DMS153 treated with DMSO at 0.1 percent for 48 hours (cell line): Measurements from ENCODE around the gene VWA7.
A peak's percentile ranks its signal among the peaks of the same experiment; 100 is the strongest.

ENCODE experiments used
- DNase-seq: peaks from one replicate; lab custom pipeline; 2025; ENCODE audit not compliant: unreplicated experiment; lab: John Stamatoyannopoulos, UW

Gene VWA7

DNA sequence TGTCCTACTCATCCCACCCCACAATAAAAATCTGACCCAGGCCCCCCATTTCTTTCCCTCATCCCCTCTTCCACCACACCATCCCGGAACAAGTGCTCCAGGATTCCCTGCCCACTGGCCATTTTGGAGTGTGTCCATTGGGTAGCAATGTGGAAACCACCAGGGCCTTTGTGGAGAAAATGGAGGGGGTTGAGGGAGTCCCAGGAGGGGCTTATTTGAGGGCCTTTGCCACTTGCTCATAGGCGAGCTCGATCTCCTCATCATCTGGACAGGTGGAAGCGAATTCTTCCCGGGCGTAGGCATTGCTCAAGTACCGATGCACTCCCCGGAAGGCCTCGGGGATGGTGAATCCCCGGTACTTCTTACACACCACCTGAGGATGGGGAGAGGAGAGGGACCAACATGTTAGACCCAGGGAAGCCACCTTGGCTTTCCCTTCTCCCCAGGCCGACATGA is 46.5 kb downstream of the VWA7 start:
- DNase-seq: no peak

DNA sequence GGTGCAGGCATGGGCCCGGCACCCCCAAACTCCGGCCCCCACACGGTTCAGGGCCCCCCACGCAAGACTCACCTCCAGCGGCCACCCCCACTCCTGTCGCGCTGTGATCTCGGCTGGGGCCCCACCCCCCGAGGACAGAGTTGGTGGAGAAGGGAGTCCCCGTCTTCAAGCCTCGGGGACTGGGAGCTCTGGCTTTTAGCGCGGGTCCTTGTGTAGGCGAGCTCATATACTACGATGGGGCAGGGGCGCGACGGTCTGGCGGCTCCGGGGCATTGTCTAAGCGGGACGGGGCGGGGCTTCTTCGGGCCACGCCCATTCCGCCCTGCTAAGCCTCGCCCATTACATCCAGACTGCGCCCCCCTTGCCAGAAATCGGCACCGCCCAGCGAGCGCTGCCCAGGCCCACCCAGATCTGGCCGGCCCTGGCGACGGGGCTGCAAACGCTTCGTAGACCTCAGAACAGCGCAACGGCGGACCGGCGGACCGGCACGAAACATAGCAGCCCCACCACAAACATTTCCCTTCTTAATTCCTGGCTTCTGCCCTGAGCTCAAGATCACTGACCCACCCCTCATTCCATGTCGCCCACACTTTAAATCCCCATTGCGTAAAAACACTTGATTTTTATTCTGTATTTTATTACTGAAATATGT is 47.0 kb downstream of the VWA7 start:
- DNase-seq: peak; percentile 75

DNA sequence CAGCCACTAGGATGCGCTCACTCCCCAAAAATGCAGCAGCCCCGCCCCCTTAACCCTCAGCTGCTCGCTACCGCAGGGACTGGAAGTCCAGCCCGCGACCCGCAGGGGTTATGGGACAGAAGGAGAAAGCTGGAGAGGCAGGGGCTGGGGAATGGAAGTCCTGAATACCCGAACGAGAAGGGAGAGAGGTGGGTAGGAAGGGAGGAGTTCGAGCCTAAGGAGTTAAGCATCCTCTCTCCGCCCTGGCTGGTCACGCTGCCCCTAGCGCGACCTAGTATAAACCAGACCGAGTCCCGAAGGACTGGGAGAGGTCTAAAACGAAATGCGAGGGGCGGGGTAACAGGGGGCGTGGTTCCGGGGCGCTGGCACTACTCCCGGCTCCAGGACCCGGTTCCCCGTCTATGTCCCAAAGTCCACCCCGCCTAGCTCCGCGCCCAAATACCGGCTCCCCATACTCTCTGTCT is 47.6 kb downstream of the VWA7 start:
- peak; percentile 77 for DNase-seq

DNA sequence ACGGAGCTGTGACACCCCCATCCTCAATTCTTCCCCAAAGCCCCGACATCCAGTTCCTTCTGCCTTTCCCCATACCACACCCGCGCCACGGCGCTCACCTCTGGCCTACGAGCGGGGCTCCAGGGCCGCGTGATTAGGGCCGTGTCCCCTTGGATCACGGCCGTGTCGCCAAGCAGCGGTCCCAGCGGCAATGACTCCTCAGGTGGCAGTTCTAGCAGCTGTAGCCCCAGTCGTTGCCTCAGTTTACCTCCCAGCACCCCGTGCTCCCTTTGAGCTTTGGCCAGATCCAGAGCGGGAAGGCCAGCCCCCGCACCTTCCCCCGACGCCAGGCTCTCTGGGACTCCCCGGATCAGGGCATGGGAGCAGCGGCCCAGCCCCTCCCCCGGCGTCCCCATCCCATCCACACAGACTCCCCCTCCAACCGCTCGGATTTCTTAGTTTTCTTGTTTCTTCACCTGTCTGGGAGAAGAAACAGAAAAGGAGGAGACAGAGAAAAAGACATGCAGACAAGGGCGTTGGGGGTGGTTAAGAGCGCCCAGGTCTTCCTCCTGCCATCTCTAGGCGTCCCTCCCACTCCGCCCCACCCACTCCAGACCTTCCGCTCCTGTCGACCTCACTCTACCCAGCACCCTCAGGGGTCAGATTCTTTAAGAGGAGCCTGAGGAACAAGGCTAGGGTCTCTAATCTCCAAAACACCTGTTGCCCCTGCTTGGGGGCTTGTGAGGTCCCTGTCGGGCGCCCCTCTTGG is 48.2 kb downstream of the VWA7 start, which contains the start of gene DDAH2:
Gene DDAH2 (minus strand): TSS at position 533 of the 748 bp plus-strand sequence. CDS start 138 bp downstream, at position 395.
- DNase-seq: no peak

DNA sequence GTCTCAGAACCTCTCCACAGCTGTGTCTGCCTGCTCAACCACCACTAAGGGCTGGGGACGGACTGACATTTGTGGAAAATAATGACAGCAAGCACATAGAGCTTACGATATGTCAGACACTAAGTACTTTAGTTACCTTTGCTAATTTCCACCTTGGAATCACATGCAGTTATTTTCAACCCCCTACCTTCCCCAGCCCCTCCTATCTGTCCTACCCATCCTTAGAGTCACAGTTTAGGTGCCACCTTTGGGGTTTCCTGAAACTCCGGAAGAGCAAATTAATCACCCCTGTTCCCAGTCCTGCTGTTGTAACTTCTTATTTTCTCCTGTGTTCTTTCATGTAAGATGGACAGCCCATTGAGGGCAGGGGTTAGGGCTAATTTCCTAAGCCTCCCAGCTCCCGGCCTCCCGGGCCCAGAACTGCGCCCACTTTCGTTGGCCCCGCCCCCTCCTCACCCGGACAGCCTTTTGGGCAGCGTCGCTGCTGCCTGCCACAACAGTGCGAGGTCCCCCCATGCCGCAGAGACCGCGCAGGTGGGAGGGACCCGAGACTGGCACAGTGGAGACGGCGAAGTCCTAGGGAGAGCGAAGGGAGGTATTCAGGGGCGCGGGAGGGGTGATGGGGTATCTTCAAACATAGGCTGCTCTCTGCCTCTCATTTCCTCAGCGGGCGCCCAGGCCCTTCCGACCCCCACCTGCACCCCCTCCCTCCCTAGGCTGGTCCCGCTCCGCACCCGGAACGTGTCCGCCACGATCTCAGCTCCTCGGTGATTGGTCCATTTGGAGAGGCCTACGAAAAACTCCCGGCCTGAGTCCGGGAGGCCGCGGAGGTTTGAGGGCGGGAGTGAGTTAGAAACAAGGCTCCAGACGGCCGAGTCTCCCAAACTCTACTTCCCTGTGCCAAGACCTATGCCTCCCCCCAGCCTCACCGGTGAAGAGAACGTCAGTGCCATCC is 49.1 kb downstream of the VWA7 start:
- DNase-seq: no peak

DNA sequence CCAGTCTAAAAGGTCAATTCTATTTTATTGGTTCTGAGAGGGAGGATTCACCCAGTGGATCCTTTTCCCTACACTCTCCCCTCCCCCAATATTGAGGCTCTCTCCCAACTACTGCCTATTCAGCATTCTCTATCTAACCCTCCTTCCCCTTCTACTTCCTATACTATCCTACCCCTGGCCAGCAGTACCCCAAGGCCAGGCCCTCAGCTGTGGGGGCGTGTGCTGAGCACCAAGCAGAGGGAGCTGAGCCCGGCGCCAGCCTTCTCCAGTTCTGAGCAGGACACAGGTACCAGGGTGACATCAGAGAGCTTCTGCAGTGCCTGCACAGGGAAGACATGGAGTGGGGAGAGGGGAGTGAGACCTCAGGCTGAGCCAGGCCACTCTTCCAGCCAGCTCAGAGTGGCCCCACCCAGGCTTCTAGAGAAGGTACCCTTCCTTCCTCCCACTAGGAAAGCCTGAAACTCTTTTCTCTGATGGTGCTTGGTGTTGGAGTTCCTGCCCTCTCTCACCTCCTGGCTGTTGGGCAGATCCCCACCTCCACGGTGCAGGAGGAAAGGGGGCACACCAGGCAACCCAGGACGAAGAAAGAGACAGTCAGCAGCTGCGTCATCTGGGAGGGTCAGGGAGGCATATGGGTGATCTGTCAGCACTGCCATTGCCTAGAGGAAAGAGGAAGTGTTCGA is 50.0 kb downstream of the VWA7 start:
- no peak for DNase-seq

DNA sequence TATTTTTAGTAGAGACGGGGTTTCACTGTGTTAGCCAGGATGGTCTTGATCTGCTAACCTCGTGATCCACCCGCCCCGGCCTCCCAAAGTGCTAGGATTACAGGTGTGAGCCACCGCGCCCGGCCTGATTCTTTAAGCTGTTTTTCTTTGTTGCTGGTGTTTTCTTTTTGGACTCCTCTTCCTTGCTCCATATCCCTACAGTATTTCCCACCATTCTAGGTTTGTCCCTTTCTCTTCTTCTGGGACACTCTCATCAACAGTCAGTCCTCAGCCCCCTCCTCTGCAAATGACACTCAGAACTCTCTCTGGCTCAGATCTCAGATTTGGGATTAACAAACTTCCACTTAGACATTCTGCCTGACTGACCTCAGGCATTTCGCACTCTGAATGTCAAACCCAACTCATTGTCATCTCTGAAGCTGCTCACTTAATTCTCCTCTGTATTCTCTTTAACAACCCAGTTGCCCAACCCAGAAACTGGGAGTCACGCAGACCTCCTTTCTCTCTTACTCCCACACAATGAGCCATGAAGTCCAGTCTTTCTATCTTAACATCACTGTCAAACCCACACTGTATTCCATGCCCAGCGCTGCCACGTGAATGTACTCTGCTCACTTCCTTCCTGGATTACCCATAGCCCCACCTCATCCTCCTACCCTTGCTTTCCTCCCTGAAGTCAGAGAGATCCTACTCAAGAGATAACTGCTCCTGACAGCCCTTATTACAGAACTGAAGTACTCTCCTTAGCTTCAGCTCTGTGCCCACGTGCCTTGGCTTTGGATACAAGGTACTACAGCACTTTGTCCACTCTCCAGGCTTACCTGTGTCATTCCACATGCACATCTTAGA is 51.4 kb downstream of the VWA7 start:
- DNase-seq: no peak

DNA sequence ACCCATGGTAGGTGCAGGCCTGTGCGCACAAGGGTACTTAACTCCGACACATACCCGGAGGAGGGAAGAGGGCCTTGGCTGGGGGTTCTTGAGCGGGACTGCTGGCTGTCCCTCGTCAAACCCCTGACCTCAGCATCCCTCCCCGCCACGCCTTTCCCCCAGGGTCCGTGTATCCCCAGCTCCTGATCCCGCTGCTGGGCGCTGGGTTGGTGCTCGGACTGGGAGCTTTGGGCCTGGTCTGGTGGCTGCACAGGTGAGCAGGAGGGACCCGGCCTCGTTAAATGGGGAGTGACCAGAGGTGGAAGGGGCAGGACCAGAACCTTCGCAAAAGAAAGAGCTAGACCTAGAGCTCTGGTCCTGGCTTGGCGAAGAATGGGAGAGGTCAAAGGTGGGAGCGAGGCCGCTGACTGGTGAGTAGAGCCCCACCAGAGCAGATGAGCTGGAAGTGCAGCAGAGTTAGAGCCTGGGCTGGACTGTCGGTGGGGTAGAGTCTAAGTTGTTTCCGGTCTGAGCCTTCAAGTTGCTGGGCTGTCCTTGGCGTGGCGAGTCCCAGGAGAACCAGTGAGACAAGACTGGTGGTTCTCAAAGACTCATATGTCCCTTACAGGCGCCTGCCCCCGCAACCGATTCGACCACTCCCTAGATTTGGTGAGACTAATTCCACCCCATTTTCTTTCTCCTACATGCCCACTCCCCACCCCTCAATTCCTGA is 53.0 kb downstream of the VWA7 start:
- no peak for DNase-seq

DNA sequence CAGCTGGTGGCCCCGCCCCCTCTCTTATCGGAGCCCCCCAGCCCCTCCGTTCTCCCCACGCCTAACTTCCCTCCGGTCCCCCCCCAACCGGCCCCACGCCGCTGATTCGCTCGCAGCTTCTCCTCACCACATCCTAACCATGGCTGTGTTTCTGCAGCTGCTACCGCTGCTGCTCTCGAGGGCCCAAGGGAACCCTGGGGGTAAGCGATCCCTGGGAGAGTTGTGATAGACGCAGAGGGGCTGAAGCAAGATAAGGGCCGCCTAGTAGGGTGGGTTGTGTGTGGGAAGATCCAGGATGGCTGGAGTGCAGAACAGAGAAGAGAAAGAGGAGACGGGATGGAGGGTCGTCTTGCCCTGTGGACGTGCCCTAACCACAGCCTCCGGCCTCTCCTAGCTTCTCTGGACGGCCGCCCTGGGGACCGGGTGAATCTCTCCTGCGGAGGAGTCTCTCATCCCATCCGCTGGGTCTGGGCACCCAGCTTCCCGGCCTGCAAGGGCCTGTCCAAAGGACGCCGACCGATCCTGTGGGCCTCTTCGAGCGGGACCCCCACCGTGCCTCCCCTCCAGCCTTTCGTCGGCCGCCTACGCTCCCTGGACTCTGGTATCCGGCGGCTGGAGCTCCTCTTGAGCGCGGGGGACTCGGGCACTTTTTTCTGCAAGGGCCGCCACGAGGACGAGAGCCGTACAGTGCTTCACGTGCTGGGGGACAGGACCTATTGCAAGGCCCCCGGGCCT is 53.7 kb downstream of the VWA7 start, which contains the start of gene MPIG6B:
Gene MPIG6B (plus strand): TSS at position 129 of the 735 bp plus-strand sequence. CDS start 11 bp downstream, at position 140.
- no peak for DNase-seq

DNA sequence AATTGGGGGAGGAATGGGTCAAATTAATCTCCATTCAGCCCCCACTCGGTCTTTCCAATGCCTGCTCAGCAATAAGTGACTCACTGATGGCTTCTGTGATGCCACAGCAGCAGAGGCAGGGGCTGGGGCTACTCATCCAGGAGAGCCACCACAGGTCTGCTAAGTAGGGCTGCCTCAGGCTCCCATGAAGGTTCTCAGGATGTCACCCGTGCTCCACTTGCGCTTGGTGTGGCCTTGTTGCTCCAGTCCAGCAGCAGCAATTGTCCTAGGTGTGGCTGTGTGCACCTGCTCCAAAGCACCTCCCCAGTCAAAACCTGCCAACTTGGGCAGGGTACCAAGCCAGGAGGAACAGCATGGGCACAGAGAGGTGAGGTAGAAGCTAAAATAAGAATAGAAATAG is 55.0 kb downstream of the VWA7 start:
- DNase-seq: no peak

DNA sequence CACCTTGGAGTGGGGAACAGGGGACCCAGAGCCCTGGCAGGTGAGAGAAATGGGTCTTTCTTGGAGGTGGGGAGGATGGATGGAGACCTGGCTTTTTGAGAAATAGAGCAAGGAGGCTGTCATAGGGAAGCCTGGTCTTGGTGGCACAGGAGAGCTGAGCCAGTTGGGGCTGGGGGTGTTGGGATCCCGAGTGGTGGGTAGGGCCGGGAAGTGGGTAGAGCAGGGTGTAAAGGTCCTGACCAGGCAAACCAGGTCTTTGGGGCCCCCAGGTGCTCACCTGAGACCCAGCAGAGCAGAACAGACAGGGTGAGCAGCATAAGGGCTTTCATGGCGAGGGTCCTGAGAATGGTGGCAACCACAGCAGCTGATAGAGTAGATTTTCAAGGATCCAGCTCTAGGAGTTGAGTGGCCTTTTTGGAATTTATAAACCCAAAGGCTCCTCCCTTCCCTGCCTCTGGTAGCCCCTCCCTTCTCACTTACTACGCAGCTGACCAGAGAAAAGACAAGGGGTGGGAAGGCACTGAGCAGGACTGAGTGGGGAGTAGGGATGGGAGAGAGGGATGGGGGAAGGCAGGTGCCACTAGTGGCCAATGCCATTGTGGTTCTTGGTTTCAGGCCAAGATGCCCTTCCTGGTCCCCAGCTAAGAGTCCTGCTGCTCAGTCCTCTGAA is 55.6 kb downstream of the VWA7 start, which contains the start of gene LY6G6C:
Gene LY6G6C (minus strand): TSS at position 396 of the 670 bp plus-strand sequence. CDS start 67 bp downstream, at position 329.
- DNase-seq: no peak

DNA sequence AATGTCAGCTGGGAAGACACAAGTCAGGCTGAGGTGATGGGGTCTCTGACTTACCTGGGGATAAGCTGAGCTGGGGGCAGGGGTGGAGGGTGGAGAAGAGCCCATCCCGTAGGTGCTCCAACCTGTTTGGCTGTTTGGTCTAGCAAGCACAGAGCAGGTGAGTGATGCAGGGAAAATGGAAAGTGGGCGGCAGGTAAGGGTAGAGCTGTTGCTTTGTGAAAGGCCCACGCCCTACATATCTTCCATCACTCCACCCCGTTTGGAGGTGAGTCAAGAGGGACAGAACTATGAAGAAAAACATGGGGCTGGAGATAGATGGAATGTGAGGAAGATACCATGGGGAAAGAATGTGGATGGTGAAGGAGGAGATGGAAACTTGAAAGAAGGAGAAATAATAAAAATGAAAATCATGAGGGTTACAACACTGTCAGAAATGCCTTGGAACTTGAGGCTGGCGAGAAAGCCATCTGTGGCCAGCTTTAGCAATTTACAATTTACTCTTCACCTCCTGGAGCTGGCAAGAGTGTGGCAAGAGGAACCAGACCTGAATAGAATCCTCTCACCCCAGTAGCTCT is 56.8 kb downstream of the VWA7 start:
- no peak for DNase-seq

DNA sequence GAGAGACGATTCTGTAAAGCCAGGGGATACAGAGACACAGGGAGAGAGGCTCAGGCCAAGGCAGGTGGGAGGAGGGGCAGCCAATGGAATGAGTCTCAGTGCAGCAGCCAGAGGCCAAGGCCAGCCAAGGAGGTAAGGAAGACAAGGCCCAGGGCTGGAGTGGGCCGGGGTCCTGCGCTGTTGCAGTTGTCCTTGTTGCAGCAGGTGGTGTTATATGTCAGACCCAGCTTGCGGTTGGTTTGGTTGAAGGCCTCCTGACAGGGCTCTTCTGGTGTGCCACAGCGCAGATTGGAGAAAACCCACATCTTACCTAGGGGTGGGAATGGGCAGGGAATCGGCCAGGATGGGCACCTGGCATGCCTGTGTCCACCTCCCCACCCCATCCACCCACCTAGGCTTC is 58.1 kb downstream of the VWA7 start:
- no peak for DNase-seq

DNA sequence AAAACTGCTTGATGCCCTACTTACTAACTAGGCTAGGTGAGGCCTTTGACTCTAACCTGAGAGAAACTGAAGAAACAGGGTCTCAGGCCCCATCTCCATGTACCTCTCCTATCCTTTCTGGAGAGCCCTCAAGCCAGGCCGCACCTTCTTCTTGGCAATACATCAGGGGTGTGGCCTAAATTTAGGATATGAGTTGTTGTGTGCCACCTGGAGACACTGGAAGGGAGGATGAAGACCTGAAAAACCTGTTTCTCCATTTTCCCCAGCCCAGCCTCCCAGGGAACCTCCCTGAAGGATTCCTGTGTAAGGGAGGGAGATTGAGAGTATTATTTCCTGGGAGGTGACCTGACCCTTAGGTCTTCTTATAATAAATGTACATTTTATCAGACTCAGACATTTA is 58.9 kb downstream of the VWA7 start:
- peak; percentile 42 for DNase-seq

DNA sequence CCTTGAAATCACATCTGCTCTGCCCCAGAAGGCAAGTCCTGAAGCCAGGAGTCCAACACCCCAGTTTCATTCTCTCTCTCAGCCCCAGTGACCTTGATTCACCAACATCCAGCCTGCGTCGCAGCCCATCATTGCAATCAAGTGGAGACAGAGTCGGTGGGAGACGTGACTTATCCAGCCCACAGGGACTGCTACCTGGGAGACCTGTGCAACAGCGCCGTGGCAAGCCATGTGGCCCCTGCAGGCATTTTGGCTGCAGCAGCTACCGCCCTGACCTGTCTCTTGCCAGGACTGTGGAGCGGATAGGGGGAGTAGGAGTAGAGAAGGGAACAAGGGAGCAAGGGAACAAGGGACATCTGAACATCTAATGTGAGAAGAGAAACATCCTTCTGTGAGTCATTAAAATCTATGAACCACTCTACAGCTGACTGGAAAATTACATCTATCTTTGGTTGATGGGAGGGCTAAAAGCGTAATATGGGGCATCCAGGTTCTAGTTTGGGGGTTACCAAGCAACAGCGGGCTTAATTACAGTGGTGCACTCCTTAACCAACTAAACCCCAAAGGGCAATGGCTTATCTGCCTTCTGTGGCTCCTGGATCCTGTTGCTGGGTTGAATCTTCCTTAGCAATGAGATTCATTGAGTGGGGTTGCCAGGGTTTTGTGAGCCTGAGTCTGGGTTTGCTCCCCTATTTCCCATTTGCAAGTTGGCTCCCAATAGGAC is 59.5 kb downstream of the VWA7 start:
- DNase-seq: no peak
